OCI-LY1 (cell line): ENCODE results near the gene CPXM1.

Source experiments
- H2AFZ ChIP-seq: fragments of 200-600 bp; sonication (generic), shearing (Covaris generic); 2 replicates; pipeline ENCODE4 v1.6.0; 2014; ENCODE audit warnings: antibody characterized with exemption, mild to moderate bottlenecking, low read length
- H3F3A ChIP-seq: fragments of 200-600 bp; sonication (generic), shearing (Covaris generic); 2 replicates; pipeline ENCODE4 v1.6.0; 2014; ENCODE audit warnings: mild to moderate bottlenecking, antibody characterized with exemption, low read length, moderate library complexity; ENCODE audit not compliant: insufficient read depth
- H3K27ac ChIP-seq: fragments of 200-600 bp; sonication (generic); 2 replicates; pipeline ENCODE4 v1.5.1; 2014; ENCODE audit warnings: low read length, mixed run types, mild to moderate bottlenecking, low read depth; ENCODE audit not compliant: poor library complexity, severe bottlenecking
- H3K27me3 ChIP-seq: fragments of 200-600 bp; sonication (generic); 2 replicates; pipeline ENCODE4 v1.6.0; 2014; ENCODE audit warnings: antibody characterized with exemption, mild to moderate bottlenecking, low read length, moderate library complexity; ENCODE audit not compliant: insufficient read depth
- H3K36me3 ChIP-seq: fragments of 200-600 bp; sonication (generic); 2 replicates; pipeline ENCODE4 v1.6.1; 2014; ENCODE audit warnings: mild to moderate bottlenecking, antibody characterized with exemption, low read length, moderate library complexity, mixed read lengths; ENCODE audit not compliant: insufficient read depth
- H3K4me1 ChIP-seq: fragments of 200-600 bp; sonication (generic); 2 replicates; pipeline ENCODE4 v1.5.1; 2014; ENCODE audit warnings: mild to moderate bottlenecking, low read length, moderate library complexity; ENCODE audit not compliant: insufficient read depth, severe bottlenecking
- H3K4me2 ChIP-seq: fragments of 200-600 bp; sonication (generic), shearing (Covaris generic); 2 replicates; pipeline ENCODE4 v1.6.1; 2014; ENCODE audit warnings: low read length
- H3K4me3 ChIP-seq: fragments of 200-600 bp; sonication (generic); 2 replicates; pipeline ENCODE4 v1.5.1; 2014; ENCODE audit warnings: low read length, low read depth, mild to moderate bottlenecking, mixed read lengths; ENCODE audit not compliant: poor library complexity, severe bottlenecking
- H3K79me2 ChIP-seq: fragments of 200-600 bp; shearing (Covaris generic); 2 replicates; pipeline ENCODE4 v1.6.1; 2016; ENCODE audit warnings: mixed run types, low read length, mixed read lengths; ENCODE audit not compliant: insufficient read depth
- H3K9ac ChIP-seq: fragments of 200-600 bp; sonication (generic), shearing (Covaris generic); 2 replicates; pipeline ENCODE4 v1.6.1; 2014; ENCODE audit warnings: mild to moderate bottlenecking, low read length, mixed read lengths
- H3K9me2 ChIP-seq: fragments of 200-600 bp; sonication (generic), shearing (Covaris generic); 2 replicates; pipeline ENCODE4 v1.6.1; 2014; ENCODE audit warnings: low read depth, mild to moderate bottlenecking, low read length, mixed read lengths
- H3K9me3 ChIP-seq: fragments of 200-600 bp; shearing (Covaris generic); 2 replicates; pipeline ENCODE4 v1.6.1; 2014; ENCODE audit warnings: low read length, mixed read lengths
- H4K20me1 ChIP-seq: fragments of 200-600 bp; sonication (generic), shearing (Covaris generic); 2 replicates; pipeline ENCODE4 v1.6.0; 2016; ENCODE audit warnings: mild to moderate bottlenecking, low read length; ENCODE audit not compliant: insufficient read depth
- EZH2 ChIP-seq: fragments of 200-600 bp; sonication (generic), shearing (Covaris generic); IDR thresholded peaks from 2 replicates; pipeline ENCODE4 v1.8.0; 2017; ENCODE audit warnings: borderline replicate concordance, mixed run types, mild to moderate bottlenecking, antibody characterized with exemption, low read length, moderate library complexity, mixed read lengths
- TF ChIP-seq, protein P1 (sequence below): fragments of 200-600 bp; sonication (generic), shearing (Covaris generic); IDR thresholded peaks from 2 replicates; pipeline ENCODE4 v1.5.1; 2017; ENCODE audit warnings: mild to moderate bottlenecking, antibody characterized with exemption, low read length, moderate library complexity, mixed read lengths

The CPXM1 gene

DNA sequence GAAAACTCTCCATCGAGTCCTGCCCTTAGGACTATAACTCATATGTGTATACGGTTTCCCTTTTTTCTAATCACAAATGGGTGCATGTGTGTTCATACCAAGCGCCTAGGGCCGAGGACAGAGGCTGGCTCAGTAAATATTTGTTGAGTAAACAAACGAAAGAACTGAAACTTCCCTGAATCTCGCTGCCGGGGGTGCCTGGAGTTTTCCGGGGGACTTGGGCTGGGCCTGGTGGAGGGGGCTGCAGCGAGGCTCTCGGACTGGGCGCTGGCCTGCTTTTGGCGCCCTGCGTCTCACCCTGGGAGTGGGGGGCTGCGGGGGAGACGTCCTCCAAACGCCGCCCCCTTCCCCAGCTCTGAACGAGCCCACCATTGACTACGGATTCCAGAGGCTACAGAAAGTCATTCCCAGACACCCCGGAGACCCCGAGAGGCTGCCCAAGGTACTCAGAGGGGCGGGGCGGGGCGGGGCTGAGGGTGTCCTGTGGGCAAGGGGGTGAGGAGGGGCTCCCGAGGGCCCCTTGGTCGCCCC, 49.0 kb downstream of the CPXM1 start:
- Histone ChIP-seq H3K4me1 (peaks cover 14% of the 10 kb centered on the region), H3K4me2 (peak overlapping the region; percentile 64; the same call in 1 of the 2 replicates), H3K9me3 (no peaks in the 10 kb centered on the region), H3K27me3 (0 out of 2 replicates have a peak, but pooled peaks cover 9% of the 10 kb centered on the region), H3K27ac (no peak overlapping the region), H3F3A (no peaks in the 10 kb centered on the region), H2AFZ (no peak overlapping the region), H3K9me2 (no peaks in the 10 kb centered on the region), H4K20me1 (no peaks in the 10 kb centered on the region), H3K36me3 (no peaks in the 10 kb centered on the region), H3K79me2 (no peaks in the 10 kb centered on the region), H3K4me3 (peak overlapping the region; percentile 21), H3K9ac (no peak overlapping the region)
- TF ChIP-seq EZH2: no peak
- TF ChIP-seq, protein P1, sequence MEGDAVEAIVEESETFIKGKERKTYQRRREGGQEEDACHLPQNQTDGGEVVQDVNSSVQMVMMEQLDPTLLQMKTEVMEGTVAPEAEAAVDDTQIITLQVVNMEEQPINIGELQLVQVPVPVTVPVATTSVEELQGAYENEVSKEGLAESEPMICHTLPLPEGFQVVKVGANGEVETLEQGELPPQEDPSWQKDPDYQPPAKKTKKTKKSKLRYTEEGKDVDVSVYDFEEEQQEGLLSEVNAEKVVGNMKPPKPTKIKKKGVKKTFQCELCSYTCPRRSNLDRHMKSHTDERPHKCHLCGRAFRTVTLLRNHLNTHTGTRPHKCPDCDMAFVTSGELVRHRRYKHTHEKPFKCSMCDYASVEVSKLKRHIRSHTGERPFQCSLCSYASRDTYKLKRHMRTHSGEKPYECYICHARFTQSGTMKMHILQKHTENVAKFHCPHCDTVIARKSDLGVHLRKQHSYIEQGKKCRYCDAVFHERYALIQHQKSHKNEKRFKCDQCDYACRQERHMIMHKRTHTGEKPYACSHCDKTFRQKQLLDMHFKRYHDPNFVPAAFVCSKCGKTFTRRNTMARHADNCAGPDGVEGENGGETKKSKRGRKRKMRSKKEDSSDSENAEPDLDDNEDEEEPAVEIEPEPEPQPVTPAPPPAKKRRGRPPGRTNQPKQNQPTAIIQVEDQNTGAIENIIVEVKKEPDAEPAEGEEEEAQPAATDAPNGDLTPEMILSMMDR: no peak

DNA sequence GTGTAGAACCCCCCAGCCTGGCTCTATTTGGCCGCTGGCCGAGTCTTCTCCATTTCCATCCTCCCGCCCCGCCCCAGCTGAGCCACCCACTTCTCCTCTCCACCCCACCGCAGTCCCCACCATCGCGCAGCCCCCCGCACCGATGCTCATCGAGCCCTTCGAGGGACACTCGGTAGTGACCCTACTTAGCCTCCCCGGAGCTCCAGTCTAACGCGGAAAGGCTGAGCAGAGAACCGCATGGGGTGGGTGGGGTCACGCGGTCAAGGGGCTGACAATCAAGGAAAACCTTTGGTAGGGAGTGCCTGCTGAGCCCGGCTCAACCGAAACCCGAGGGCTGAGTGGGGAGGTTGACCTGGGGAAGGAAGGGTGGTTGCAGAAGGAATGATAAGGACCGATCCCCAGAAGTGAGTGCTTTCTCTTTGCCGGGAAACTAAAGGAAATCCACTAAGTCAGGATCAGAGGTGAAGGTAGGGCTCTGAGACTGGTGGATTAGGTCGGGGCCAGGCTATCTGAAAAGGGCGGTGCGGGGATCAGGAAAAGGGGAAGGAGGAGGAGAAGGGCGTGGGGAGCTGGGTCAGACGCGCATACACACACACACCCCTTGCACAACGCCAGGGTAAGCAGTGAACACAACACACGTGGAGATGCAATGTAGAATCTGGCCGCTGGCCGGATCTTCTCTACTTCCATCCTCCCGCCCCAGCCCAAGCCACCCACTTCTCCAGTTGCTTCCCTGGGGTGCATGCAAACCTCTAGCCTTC, 49.8 kb downstream of the CPXM1 start:
- Histone ChIP-seq H3K9me2 (no peaks in the 10 kb centered on the region), H3K4me2 (no peak overlapping the region), H3K4me3 (no peak overlapping the region)

DNA sequence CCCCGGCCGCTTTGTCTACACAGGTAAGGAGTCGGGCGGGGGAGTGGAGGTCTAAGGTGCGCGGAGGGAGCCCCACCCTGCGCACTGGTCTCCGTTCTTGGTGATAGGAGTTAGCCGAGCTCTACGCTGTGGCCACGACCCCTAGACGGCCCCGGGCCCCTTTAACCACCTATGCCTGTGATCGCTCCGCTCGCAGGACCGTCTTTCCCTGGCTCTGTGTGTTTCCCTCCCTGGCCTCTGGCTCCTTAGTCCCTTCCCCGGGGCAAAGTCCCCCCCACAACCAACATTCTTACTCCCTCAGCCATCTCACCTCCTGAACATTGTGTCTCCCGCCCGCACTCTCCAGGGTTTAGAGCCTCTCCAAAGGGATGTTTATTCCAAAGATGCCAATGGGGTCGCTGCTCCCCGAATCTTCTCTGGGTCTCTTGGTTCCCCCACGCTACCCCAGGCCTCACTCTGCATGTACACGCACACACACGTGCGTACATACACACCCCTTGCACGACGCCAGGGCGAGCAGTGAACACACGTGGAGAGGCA, 50.4 kb downstream of the CPXM1 start:
- Histone ChIP-seq H3K9me3 (no peaks in the 10 kb centered on the region), H3K4me1 (peaks cover 14% of the 10 kb centered on the region), H3K27ac (no peak overlapping the region), H3F3A (no peaks in the 10 kb centered on the region), H2AFZ (no peak overlapping the region), H3K4me3 (no peak overlapping the region), H3K4me2 (no peak overlapping the region), H3K9me2 (no peaks in the 10 kb centered on the region), H3K79me2 (no peaks in the 10 kb centered on the region), H3K36me3 (no peaks in the 10 kb centered on the region), H4K20me1 (no peaks in the 10 kb centered on the region), H3K27me3 (0 out of 2 replicates have a peak, but pooled peaks cover 4% of the 10 kb centered on the region), H3K9ac (no peak overlapping the region)
- no peak for TF ChIP-seq EZH2
- TF ChIP-seq, protein P1: no peak

More for the DNA sequence above, 49.8 kb downstream of the CPXM1 start:
- no peaks in the 10 kb centered on the region for H3K9me3 ChIP-seq
- no peak overlapping the region for H3K27ac ChIP-seq
- H3K36me3 ChIP-seq: no peaks in the 10 kb centered on the region
- H3K9ac ChIP-seq: no peak overlapping the region
- H3K4me1 ChIP-seq: peaks cover 14% of the 10 kb centered on the region
- TF ChIP-seq, protein P1: no peak
- TF ChIP-seq EZH2: no peak
- no peak overlapping the region for H2AFZ ChIP-seq
- H3K79me2 ChIP-seq: no peaks in the 10 kb centered on the region
- H3F3A ChIP-seq: no peaks in the 10 kb centered on the region
- no peaks in the 10 kb centered on the region for H4K20me1 ChIP-seq
- 0 out of 2 replicates have a peak, but pooled peaks cover 4% of the 10 kb centered on the region for H3K27me3 ChIP-seq
